Psoas muscle (tissue), 8 donors: Measurements from ENCODE around the gene MTMR4. TPM values are rescaled to one million over a fixed set of nuclear protein-coding genes. Genes with fewer than 3 reads are reported as not detected.

Experiments
- ATAC-seq, 4 donors: fragments of 200-7000 bp; cut with Tn5 transposase; one replicate each; pipeline ENCODE4 v1.9.1; 2020; ENCODE audit warnings: moderate library complexity in 3 of 4, mild to moderate bottlenecking in 2 of 4
- DNase-seq, 2 donors: peaks; one replicate each; pipeline ENCODE4 v3.0.0-alpha.2; 2020
- H3K27ac ChIP-seq: fragments of 200-600 bp; one replicate; pipeline ENCODE4 v1.8.0; 2022
- H3K27me3 ChIP-seq, 3 donors: fragments of 200-600 bp in 1 of 3; one replicate each; pipeline versions ENCODE4 v1.6.1 to v1.8.0; 2013 to 2022; ENCODE audit warnings: low read length in 2 of 3, mild to moderate bottlenecking in 2 of 3, moderate library complexity in 1 of 3; ENCODE audit not compliant: insufficient read depth in 3 of 3
- H3K36me3 ChIP-seq, 2 donors: fragments of 200-600 bp in 1 of 2; one replicate each; pipeline versions ENCODE4 v1.6.1 to v1.8.0; 2013 to 2022; ENCODE audit warnings: low read depth in 1 of 2, mild to moderate bottlenecking in 1 of 2, moderate library complexity in 1 of 2; ENCODE audit not compliant: insufficient read depth in 1 of 2
- H3K4me1 ChIP-seq: fragments of 200-600 bp; one replicate; pipeline ENCODE4 v1.8.0; 2022
- H3K4me3 ChIP-seq: fragments of 200-600 bp; one replicate; pipeline ENCODE4 v1.8.0; 2022; ENCODE audit warnings: mild to moderate bottlenecking
- H3K9me3 ChIP-seq: fragments of 200-600 bp; one replicate; pipeline ENCODE4 v1.8.0; 2022
- CTCF ChIP-seq: fragments of 200-600 bp; IDR thresholded peaks from one replicate; pipeline ENCODE4 v1.8.0; 2022; ENCODE audit warnings: antibody characterized with exemption
- WGBS, 3 donors: extraction: QIAGEN DNeasy Blood & Tissue Kit; methylation state at CpG; one replicate each; pipeline versions ENCODE4 v1.1.6 to v1.1.7; 2013; 5-methylcytosine and 5-hydroxymethylcytosine counted together
- intact Hi-C, 2 donors: fragments of 100-400 bp; cut with DNase I; formaldehyde crosslinking; loops; one replicate each; pipeline versions ENCODE4 v1.11.0 to v1.14.2; 2022
- polyA plus RNA-seq, 3 donors: library from polyadenylated mRNA; stranded (reverse); fragments of 200-250 nt; gene quantifications; one replicate each; pipeline ENCODE4 v1.2.3, GENCODE V29; 2013
- total RNA-seq, 4 donors: library from RNA; stranded (reverse); fragmentation: NEBNext Ultra II Directional in 2 of 4; extraction: Animal tissue kit (Norgen Biotek cat#: 25700) in 2 of 4; gene quantifications; one replicate each; pipeline versions ENCODE4 v1.2.1 to v1.2.4, GENCODE V29; 2021 to 2023
- donor health status: healthy with polysubstance abuse.
- donor health status: DM: no; HTN: no; CAD: no; lungs with moderate emphysema.
- donor health status: Bipolar disorder and iron deficiency.
- donor health status: healthy.
- donor health status: DM: yes; HTN: yes; CAD: no.
- donor health status: DM: no; HTN: no; CAD: no.
- donor health status: DM: no; HTN: no; CAD: no.
- donor health status: DM: yes; HTN: yes; CAD: no.

The MTMR4 gene
- total and polyA plus RNA-seq, 7 donors: 2.4 to 11.2 (median 7.7) TPM

- WGBS, 3 donors: 94 to 96% (median 95%) methylated on average over 11 of the region's 11 CpGs
- H3K27me3 ChIP-seq: no peaks in the 10 kb centered on the region
- ATAC-seq (no peak), DNase-seq (no peak)
- no peak for TF ChIP-seq CTCF
- no peak overlapping the region for H3K27ac ChIP-seq
- peaks cover 7 to 93% of the 10 kb centered on the region in 2 donors for H3K36me3 ChIP-seq
- H3K4me3 ChIP-seq: no peak overlapping the region
- no peaks in the 10 kb centered on the region for H3K4me1 ChIP-seq
- no peaks in the 10 kb centered on the region for H3K9me3 ChIP-seq
- intact Hi-C loops: no loop called here
Observed at GRCh38 chr17:58492238-58493121, 22.0 kb downstream of the MTMR4 start.

GRCh38 chr17:58491510-58492045, 22.9 kb downstream of the MTMR4 start:
- intact Hi-C loops: no loop called here
- TF ChIP-seq CTCF: no peak
- Histone ChIP-seq H3K9me3 (no peaks in the 10 kb centered on the region), H3K27ac (no peak overlapping the region), H3K27me3 (no peaks in the 10 kb centered on the region), H3K4me3 (no peak overlapping the region), H3K36me3 (peaks cover 7 to 87% of the 10 kb centered on the region in 2 donors), H3K4me1 (no peaks in the 10 kb centered on the region)
- ATAC-seq (peak in 1 of 4 donors; percentile 56), DNase-seq (no peak)
- 68 to 92% (median 77%) methylated on average over 6 of the region's 6 CpGs for WGBS, 3 donors

- no peak overlapping the region for H3K27ac ChIP-seq
- H3K27me3 ChIP-seq: no peaks in the 10 kb centered on the region
- TF ChIP-seq CTCF: no peak
- no peak for ATAC-seq
- H3K4me3 ChIP-seq: no peak overlapping the region
- no peak for DNase-seq
- H3K4me1 ChIP-seq: no peaks in the 10 kb centered on the region
- intact Hi-C loops: no loop called here
- WGBS, 3 donors: 84 to 87% (median 84%) methylated on average over 26 of the region's 26 CpGs
- peaks cover 0 to 55% of the 10 kb centered on the region in 2 donors for H3K36me3 ChIP-seq
- H3K9me3 ChIP-seq: no peaks in the 10 kb centered on the region
Observed at GRCh38 chr17:58488428-58488890, 26.0 kb downstream of the MTMR4 start.

GRCh38 chr17:58487589-58488427, 26.6 kb downstream of the MTMR4 start, which contains the start of gene HSF5:
HSF5 (minus strand) TSS chr17:58488408; CDS start chr17:58488274, 134 bp downstream.
- Histone ChIP-seq H3K4me3 (no peak within 1 kb of the TSS), H3K27ac (no peak within 1 kb of the TSS), H3K9me3 (no peaks in the 10 kb centered on the region), H3K4me1 (no peaks in the 10 kb centered on the region), H3K27me3 (no peaks in the 10 kb centered on the region), H3K36me3 (peaks cover 0 to 49% of the 10 kb centered on the region in 2 donors)
- peak in 1 of 4 donors; percentile 25 for ATAC-seq
- intact Hi-C loops: no loop called here
- 51 to 64% (median 57%) methylated on average over 71 to 98 of the region's 98 CpGs for WGBS, 3 donors
- peak; percentile 28 to 58 for DNase-seq
- no peak for TF ChIP-seq CTCF
